PFSK-1 (cell line): ENCODE results near the gene ASIC2.

Source experiments
- FOXP2 ChIP-seq: optimal IDR thresholded peaks from 2 replicates; pipeline ENCODE3; 2011; ENCODE audit warnings: borderline replicate concordance, control low read depth, inconsistent platforms; ENCODE audit not compliant: insufficient read depth; ENCODE audit errors: extremely low read length, extremely low read depth
- POLR2AphosphoS5 ChIP-seq: IDR thresholded peaks from 2 replicates; pipeline ENCODE4 v1.6.1; 2012; ENCODE audit warnings: low read depth, mild to moderate bottlenecking, control low read depth, low read length, moderate library complexity
- SIN3A ChIP-seq: IDR thresholded peaks from 2 replicates; pipeline ENCODE4 v1.6.1; 2012; ENCODE audit warnings: mild to moderate bottlenecking, low read length, moderate library complexity, borderline replicate concordance; ENCODE audit not compliant: insufficient read depth
- TAF1 ChIP-seq: IDR thresholded peaks from 2 replicates; pipeline ENCODE4 v1.6.1; 2012; ENCODE audit warnings: low read length, control low read depth, borderline replicate concordance; ENCODE audit not compliant: insufficient read depth
- TF ChIP-seq, protein P1 (sequence below), 2 experiments: IDR thresholded peaks; 2 replicates each; pipeline versions ENCODE4 v1.6.1 to v1.8.0; 2011 to 2012; ENCODE audit warnings: low read depth in 2 of 2, low read length in 2 of 2, control low read depth in 1 of 2, inconsistent platforms in 1 of 2, mild to moderate bottlenecking in 1 of 2, moderate library complexity in 1 of 2; ENCODE audit not compliant: insufficient read depth in 1 of 2

The ASIC2 gene

DNA sequence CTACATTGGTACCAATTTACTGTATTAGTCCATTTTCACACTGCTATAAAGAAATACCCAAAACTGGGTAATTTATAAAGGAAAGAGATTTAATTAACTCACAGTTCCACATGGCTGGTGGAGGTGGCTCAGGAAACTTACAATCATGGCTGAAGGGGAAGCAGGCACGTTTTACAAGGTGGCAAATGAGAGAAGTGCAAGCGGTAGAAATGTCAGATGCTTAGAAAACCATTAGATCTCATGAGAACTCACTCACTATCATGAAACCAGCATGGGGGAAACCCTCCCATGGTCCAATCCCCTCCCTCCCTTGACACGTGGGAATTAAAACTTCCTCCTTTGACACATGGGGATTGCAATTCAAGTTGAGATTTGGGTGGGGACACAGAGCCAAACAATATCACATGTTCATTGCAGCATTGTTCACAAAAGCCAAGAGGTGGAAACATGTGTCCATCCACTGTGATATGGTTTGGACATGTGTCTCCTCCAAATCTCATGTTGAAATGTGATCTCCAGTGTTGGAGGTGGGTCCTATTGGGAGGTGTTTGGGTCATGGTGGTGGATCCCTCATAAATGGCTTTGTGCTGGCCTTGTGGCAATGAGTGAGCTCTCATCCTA, 304.5 kb downstream of the ASIC2 start:
- no peak for TF ChIP-seq FOXP2
- TF ChIP-seq, protein P1, sequence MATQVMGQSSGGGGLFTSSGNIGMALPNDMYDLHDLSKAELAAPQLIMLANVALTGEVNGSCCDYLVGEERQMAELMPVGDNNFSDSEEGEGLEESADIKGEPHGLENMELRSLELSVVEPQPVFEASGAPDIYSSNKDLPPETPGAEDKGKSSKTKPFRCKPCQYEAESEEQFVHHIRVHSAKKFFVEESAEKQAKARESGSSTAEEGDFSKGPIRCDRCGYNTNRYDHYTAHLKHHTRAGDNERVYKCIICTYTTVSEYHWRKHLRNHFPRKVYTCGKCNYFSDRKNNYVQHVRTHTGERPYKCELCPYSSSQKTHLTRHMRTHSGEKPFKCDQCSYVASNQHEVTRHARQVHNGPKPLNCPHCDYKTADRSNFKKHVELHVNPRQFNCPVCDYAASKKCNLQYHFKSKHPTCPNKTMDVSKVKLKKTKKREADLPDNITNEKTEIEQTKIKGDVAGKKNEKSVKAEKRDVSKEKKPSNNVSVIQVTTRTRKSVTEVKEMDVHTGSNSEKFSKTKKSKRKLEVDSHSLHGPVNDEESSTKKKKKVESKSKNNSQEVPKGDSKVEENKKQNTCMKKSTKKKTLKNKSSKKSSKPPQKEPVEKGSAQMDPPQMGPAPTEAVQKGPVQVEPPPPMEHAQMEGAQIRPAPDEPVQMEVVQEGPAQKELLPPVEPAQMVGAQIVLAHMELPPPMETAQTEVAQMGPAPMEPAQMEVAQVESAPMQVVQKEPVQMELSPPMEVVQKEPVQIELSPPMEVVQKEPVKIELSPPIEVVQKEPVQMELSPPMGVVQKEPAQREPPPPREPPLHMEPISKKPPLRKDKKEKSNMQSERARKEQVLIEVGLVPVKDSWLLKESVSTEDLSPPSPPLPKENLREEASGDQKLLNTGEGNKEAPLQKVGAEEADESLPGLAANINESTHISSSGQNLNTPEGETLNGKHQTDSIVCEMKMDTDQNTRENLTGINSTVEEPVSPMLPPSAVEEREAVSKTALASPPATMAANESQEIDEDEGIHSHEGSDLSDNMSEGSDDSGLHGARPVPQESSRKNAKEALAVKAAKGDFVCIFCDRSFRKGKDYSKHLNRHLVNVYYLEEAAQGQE (IDR thresholded peaks at IDR 0.05; ENCODE audit: insufficient read depth in 1 of 2, low read depth in 2 of 2, low read length in 2 of 2) = no peak
- TF ChIP-seq TAF1 = no peak
- TF ChIP-seq SIN3A = no peak
- no peak for TF ChIP-seq POLR2AphosphoS5

DNA sequence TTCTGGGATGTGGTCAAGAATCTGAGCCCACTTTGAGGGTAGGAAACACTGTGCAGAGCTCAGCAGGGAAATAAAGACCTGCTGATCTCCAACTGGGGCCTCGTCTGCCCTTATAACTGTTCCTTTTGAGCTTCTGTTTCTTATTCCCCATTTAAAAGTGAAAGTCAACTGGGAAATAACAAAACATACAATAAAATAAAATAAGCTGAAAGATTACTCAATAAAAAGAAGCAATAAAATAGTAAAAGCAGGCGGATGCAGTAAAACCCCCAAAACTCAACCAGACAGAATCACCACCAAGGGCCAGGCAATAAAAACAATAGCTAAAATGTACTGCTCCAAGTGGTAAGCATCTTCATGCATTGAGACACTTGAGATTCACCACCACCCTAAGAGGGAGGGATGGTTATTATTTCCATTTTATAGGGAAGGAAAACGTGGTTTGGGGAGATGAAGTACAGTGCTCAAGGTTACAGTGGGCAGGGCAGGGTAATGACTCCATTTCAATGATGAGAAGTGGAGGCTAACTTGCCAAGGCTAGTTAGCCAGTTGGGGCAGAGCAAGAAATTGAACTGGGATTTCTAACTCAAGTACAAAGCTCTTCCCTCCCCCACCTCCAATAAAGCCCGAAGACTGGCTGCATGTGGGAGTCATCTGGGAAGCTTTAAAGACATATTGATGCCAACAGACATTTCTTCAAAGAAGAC, 307.9 kb downstream of the ASIC2 start:
- TF ChIP-seq POLR2AphosphoS5 = no peak
- no peak for TF ChIP-seq TAF1
- no peak for TF ChIP-seq SIN3A
- no peak for TF ChIP-seq FOXP2
- TF ChIP-seq, protein P1 (IDR thresholded peaks at IDR 0.05; ENCODE audit: insufficient read depth in 1 of 2, low read depth in 2 of 2, low read length in 2 of 2) = no peak

DNA sequence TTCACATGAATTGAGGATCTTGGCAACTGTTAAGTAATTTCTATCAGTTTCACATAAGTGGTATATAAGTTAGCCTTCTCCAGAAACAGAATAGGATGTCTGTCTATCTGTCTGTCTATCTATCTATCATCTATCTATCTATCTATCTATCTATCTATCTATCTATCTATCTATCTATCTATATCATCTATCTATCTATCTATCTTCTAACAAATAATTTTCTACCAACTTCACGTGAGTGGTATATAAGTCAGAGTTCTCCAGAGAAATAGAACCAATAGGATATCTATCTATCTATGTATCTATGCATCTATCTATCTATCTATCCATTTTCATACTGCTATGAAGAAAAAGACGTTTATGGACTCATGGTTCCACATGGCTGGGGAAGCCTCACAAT, 312.9 kb downstream of the ASIC2 start:
- TF ChIP-seq FOXP2 (no peak), POLR2AphosphoS5 (no peak), SIN3A (no peak), TAF1 (no peak)
- TF ChIP-seq, protein P1 (IDR thresholded peaks at IDR 0.05; ENCODE audit: insufficient read depth in 1 of 2, low read depth in 2 of 2, low read length in 2 of 2) = no peak

DNA sequence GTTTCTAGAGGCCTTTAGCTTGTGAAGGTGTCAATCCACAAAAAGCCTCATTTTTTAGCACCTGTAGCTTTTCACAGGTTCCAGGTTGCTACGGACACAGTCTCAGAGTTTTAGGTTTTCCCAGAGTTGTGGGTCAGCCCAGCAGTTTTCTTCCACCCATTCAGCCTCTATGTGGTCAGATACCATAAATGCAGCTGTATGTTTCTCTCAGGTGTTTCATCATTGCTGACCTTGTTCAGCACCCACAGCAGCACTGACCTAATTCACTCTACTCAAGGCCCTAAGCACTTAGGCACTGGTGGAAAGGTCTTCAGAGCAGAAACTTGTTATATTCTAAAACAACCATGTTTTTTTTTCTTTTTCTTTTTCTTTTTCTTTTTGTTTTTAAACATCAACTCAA, 316.5 kb downstream of the ASIC2 start:
- no peak for TF ChIP-seq TAF1
- no peak for TF ChIP-seq SIN3A
- TF ChIP-seq POLR2AphosphoS5 = no peak
- TF ChIP-seq, protein P1 (IDR thresholded peaks at IDR 0.05; ENCODE audit: insufficient read depth in 1 of 2, low read depth in 2 of 2, low read length in 2 of 2) = no peak
- no peak for TF ChIP-seq FOXP2
